Right renal cortex interstitium (tissue), 3 donors: ENCODE data around the gene TCHHL1. TPM values are rescaled to one million over a fixed set of nuclear protein-coding genes. Genes with fewer than 3 reads are reported as not detected.
A peak's percentile ranks its signal among the peaks of the same experiment; 100 is the strongest.
"Not testable (repeated sequence)": the region's sequence is repeated elsewhere in the genome, so short reads cannot be mapped to it uniquely, and the experiment has no call there.

Source experiments
- DNase-seq, 3 donors: peaks; one replicate each; pipeline ENCODE4 v3.0.0-alpha.2; 2013; ENCODE audit warnings: low read depth in 3 of 3, low spot score in 2 of 3
- polyA plus RNA-seq, 3 donors: library from polyadenylated mRNA; unstranded; fragments of 120-200 nt; gene quantifications; one replicate each; pipeline ENCODE4 v1.2.1, GENCODE V29; 2013; ENCODE audit not compliant: insufficient read length in 3 of 3

TCHHL1 gene
- polyA plus RNA-seq, 3 donors, result not detected

DNA sequence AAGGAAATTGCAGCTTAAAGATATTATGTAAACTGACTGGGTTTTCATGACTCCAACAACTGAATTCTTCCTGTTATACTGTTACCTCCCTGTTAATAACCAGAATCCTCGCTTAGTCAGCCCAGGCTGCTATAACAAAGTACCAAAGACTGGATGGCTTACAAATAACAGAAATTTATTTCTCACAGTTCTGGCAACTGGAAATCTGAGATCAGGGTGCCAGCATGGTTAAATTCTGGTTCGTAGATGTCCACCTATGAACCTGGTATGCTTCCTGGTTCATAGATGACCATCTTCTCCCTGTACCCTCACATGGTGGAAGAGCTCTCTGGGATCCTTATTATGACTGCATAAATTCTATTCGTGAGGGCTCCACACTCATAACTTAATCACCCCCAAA is 8.1 kb upstream of the TCHHL1 start:
- no peak for DNase-seq

DNA sequence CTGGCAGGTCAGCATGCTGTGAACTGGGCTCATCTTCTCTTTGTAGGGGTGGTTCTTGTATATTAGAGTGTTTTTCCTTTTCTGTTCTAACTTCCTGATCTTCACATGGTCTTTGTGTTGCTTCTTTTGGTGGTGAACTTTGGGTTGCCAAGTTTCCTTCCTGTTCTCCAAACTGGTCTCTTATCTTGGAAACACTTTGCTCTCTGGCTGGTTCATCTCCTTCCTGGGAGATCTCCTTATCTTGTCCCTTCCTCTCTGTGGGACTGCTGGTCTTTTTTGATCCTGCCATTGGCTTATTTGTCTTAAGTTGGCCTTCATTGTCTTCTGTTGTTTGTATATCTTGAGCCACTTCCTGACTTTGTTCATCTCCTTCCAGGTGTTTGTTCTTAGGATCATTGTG is 2.1 kb downstream of the TCHHL1 start:
- DNase-seq, result no peak

DNA sequence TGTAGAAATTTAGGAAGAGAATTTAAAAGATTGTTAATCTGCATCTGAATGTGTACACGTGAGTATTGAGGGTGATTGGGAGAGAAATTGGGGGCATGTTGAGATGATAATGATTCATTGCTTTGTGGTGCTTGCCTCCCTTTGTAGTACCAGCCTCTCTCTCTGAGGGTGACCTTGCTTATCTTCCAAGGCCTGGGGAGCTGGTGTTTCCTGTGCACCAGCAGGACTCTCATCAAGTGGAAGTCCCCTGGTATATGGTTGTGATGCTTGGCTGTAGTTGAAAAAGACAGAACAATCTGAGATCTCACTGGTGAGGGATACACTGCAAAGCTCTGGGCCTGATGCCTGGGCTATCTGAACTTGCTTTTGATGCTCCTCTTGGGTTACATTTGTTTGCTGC is 4.0 kb downstream of the TCHHL1 start:
- no peak for DNase-seq

DNA sequence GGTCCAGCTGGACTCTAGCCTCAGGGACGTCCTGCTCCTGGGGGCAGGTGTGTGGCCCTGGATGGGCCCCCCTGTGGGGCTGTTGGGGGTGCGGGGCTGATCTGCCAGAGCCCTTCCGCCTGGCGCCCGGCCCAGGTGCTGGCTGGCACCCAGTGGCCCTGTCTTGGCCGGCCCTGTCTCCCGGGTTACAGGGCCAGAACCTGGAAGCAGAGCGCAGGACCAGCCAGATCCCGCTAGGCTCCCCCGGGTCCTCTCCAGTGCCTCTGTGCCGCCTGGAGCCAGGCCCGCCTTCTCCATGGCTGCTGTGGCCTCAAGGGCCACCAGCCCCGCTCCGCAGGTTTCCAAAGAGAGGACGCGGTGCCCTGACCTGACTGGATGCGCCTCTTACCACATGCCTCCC is 7.8 kb downstream of the TCHHL1 start:
- DNase-seq, result not testable (repeated sequence)

DNA sequence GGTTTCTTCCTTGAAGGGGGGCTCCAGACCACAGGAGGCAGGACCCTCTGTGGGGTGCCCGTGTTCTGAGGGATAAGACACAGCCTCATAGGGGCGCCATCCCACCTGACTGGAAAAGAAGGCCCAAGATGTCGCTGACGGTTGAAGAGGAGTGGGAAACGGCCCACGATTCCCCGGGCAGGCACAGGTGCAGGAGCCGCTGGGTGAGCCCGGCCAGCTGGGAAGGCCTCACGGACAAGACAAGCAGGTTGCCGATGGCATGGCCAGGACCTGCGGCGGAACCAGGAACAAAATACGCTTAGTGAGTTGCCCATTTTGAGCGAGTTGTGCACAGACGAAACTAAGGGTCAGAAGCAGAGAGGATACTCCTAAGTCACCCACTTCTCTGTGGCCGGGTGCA is 8.4 kb downstream of the TCHHL1 start:
- not testable (repeated sequence) for DNase-seq

DNA sequence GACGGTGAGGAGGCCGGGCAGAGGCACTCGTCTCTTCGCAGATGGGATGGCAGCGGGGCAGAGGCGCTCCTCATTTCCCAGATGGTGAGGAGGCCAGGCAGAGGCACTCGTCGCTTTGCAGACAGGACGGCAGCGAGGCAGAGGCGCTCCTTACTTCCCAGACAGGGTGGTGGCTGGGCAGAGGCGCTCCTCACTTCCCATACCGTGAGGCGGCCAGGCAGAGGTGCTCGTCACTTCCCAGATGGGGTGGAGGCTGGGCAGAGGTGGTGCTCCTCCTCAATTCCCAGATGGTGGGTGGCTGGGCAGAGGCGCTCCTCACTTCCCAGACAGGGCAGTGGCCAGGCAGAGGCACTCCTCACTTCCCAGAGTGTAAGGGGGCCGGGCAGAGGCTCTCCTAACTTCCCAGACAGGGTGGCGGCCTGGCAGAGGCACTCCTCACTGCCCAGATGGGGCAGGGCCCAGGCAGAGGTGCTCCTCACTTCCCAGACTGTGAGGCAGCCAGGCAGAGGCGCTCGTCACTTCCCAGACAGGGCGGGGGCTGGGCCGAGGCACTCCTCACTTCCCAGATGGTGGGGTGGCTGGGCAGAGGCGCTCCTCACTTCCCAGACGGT is 9.9 kb downstream of the TCHHL1 start:
- no peak for DNase-seq

DNA sequence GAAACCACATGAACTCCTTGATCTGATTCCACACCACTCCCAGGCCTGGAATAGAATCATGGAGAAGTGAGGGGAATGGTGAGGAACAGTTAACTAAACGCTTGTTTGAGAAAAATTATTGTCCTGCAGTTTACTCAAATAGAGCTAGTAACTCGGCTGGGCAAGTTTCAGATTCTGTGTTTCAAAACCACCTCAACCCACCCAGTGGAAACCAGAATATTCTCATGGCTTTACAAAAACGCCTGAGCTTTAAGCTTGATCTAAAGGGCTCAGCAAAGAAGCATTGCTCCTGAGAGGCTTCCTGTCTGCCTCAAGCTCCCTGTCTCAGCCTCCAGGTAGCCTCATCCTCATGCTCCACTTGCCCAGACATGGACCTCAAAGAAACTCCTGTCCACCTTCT is 16.6 kb downstream of the TCHHL1 start:
- no peak for DNase-seq

DNA sequence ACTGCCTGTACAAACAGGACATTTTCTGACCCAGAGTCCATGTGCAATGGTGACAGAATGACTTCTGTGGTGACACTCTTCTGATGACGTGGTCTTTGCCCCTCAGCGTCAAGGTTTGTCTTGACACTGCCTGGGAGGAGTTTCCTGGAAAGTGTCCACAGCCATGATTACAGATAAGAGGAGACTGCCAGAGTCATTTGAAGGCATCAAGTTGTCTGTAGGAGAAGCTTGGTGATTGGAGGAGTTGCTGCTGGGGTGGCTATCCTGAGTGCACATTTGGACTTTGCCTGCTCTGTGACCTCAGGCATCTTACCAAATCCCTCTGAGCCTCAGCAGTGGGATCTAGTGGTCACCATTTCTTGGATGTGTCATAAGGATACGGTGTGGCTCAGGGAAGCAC is 17.7 kb downstream of the TCHHL1 start:
- no peak for DNase-seq

DNA sequence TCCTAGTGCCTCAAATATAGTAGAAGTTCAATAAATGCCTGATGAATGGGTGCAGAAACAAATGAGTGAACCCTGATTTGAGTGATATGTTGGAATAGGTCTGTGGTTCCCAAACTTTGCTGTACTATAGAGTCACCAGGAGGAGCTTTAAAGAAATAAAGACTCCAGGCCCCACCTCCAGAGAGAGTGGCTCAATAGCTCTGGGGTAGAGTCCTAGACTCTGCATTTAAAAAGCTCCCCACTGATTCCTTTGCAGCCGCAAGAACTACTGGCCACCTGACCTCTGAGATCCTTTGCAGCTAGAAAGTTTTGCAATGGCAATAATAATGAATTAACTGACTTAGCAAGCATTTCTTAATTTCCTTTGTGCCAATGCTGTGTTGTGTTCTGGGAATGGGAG is 20.9 kb downstream of the TCHHL1 start:
- DNase-seq, result no peak

DNA sequence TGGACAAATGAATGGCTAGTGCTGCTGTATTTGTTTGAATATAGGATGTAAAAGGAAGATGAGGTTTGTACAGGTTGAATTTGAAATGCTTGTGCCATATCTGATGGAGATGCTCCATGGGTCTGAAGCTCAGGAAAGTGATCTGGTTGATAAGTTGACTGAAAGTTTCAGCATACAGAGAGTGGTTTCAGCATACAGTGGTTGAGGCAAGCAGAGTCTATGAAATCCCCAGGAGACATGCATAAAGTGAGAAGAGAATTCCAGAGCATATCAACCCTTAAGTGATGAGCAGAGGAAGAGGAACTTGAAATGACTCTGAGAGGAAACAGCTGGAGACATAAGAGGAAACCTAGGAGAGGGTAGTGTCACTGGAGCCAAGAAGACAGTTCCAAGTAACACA is 21.7 kb downstream of the TCHHL1 start:
- DNase-seq, result no peak

DNA sequence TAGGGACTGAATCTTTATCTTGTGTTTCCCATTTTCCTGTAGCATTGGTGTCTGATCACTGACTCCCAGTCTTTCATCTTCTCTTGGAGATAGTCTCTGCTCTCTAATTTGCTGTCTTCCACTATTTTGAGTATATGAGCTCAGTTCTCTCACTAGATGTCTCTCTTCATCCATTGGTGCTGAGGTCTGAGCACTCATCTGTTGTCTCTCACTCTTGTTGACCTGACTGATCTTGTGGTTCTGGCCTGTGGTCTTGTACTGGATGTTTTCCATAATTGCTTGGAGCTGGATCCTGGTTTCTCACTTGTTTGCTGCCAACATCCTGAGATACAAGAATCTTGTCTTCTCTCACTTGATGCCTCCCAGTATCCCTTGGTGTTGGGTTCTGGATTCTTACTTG is 26.9 kb downstream of the TCHHL1 start:
- DNase-seq, result no peak

DNA sequence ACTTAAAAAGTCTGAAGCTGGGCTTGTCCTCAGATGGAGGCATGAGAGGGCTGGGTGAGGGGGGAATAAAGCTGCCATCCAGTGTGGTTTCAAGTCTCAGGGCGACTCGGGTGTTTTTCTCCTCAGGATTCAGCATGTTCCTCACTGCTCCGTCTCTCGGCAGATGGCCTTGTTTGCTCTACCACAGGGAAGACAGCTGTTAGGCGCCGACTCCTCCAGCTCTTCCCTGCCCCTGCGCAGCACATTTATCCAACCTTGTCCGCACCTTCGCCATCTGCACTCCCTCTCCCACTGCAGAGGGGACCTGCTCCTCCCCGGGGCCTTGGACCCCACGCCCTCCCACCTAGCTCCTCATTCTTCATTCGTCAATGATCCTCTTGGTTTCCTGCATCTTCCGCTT is 35.5 kb downstream of the TCHHL1 start:
- DNase-seq, result no peak

DNA sequence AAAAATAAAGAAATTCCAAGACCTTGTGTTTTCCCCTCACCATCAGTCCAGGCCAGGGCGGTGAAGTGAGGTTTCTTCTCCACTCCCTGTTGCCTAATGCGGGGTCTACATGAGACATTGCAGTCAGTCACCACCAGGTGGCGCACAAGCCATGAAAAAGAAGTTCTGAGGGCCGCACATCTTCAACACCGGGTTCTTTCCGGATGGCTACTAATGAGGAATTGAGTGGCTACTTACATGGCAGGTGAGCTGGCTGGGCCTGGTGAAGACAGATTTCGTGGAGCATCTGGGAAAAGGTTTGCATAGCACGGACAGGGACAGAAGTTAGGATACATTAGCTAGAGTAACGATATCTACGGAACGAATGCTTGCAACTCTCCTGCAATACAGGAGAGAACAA is 36.3 kb downstream of the TCHHL1 start:
- peak; percentile 58 to 70 (median 64) for DNase-seq

DNA sequence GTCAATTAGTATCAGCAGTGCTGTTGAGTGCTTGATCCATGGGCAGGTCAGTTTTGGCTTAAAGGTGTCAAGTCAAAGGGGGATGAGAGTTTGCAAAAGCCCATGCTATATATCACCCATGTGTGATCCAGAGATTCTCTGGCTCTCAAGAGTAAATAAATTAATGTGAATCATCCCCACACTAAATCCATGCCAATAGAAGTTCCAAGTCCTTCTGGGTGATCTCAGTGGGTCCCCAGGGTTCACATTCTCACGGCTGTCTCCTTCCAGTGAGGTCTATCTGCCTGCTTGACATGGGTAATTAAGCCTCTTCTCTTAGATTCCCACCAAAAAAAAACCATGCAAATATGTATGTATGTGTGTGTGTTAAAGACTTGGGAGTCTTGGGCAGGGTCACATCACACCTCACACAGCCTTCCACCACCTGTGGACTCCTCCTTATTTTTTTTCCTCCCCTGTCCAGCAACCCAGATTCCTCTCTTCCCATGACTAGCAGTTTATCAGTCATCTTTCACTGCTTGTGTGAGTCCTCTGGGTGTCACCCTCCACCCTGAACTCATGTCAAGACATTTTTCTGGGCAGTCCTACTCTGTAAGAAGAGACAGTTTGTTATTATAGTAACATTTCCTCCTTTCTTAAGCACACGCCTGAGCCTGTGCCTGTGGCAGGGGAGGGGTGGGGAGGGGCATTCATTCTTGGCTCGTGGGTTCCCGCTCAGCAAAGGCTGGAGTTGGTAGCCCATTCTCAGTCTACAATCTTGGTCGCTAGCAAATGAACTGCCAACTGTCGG is 37.8 kb downstream of the TCHHL1 start:
- DNase-seq, result no peak

DNA sequence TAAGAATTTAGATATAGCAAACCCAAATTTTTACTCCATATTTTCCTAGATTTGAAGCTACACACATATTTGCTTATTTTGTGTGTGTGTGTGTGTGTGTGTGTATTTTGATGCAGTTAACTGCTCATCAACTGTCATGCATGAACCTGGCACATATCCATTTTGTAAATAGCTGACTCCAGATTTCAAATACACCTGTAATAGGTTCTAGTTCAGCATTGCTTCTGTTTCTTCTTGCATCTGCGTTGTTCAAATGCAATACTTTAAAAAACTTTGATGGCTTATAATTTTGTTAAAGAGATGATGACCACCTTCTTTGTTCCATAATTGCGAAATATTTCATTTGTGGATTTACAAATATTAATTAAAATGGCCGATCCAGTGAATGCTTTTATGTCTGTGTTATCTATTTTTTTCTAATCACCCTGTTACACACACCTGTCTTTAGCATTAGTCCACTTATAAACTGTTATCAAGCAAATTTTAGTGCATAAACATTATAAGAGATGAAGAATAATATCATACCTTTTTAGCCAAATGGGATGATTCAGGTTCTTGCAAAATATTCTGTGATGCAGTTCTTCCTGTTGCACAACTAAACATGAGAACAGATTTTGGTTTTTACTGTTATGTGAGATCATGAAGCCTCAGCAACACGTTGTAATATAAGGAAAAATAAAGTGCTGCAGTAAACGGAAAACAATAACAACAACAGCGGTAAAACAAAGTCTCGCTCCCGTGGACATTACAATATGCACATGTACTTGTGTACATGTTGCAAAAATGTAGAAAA is 39.4 kb downstream of the TCHHL1 start:
- no peak for DNase-seq

DNA sequence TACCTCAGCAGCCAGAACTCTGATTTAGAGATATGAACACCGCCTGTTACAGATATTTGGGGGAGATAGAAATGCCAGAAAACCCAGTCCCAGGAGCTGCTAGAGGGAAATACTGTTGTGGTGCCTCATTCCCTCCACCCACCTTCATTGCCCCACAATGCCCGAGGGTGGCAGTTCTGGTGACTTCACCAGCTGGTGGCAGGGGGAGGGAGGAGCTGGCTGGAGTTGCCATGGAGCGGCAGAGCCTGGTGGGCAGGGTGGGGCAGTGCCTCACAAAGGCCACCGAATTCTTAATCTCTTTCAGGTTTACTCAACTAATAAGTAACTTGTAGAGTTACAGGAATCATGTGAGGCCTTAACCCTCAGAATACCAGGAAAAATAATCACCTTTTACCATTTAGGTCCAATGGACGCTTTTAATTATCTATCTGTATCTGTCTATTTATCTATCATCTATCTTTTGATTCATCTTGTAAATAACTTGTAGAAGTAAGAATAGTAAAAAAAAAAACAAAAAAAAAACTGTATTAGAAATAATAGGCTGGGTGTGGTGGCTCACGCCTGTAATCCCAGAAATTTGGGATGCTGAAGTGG is 40.4 kb downstream of the TCHHL1 start:
- peak; percentile 10 to 50 (median 37) for DNase-seq

DNA sequence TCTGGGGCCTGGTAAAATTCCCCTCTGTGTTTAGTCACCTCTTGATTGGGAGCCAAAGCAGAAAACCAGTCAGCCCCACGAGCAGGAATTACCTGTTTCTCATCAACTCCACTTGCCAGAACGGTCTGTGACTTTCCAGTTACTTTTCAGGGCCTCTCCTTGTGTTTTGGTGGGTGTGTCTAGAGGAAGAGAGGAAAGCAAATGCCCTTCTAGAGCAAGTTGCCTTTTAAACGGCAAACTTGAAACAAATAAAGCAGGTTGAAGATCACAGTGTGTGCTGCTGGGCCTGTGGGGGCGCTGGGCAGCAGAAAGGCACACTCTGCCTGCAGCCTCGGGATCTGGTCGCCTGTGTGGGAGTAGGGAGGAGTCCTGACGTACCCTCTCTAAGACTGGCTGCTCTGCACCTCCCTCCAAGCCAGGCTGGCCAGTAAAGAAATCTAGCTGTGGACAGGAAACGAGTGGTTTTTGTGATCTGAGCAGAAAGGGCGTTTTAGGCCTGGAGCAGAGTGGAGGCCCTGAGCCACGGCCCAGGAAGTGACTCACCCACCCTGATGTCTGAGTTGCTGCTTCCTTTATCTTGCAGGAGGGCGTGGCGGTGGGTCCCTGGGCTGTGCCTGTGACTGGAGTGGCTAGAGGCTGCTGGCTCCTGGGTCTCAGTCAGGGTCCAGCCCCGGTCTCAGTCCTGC is 41.0 kb downstream of the TCHHL1 start:
- peak; percentile 61 to 67 (median 63) for DNase-seq

DNA sequence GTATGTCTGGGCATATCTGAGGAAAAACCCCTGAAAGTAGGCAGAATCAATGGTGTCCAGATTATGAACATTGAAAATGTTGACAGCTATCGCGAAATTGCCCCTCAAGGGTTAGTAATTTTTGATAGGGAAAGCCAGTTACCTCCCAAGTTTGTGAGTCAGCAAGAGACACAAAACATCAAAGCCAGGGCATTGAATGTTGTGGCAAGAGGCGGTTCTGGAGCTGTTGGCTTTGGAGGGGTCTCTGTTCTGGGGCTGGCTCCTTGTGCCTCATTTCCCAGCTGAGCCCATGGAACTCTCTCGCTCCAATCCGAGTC is 41.5 kb downstream of the TCHHL1 start:
- no peak for DNase-seq

DNA sequence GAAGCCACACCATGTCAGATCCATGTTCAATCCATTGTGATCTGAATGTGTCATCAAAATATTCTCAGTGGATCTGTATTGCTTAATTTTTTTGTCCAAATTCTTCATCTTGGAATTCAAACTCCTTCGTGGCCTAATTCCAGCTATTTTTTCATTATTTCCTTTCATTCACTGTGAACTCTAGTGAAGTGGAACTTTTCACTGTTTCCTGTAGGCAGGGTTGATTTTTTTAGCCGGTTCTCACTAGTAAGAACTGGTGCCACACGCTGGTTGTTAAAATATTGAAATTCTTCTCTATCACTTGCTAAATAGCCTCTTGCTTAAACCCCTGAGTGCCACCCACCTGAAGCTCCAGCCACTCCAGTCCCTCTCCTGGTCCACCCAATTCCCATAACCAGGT is 44.5 kb downstream of the TCHHL1 start:
- no peak for DNase-seq

DNA sequence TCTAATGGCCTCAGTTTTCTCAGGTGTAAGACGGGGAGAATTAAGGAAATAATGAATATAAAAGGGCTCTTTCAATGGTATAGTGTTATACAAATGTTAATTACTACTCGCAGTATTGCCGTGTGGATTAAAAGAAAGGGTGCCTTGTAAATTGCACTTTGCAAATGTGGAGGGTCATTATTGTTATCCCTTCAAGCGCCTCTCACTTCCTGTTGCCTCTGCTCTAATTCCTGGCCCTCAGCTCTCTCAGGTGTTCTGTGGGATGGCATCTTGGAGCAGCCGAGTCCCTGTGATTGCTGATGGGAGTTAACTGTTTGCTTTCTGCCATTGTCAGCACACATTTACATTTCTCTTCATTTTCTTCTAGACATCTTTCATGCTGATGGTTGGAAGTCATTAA is 45.0 kb downstream of the TCHHL1 start:
- no peak for DNase-seq

DNA sequence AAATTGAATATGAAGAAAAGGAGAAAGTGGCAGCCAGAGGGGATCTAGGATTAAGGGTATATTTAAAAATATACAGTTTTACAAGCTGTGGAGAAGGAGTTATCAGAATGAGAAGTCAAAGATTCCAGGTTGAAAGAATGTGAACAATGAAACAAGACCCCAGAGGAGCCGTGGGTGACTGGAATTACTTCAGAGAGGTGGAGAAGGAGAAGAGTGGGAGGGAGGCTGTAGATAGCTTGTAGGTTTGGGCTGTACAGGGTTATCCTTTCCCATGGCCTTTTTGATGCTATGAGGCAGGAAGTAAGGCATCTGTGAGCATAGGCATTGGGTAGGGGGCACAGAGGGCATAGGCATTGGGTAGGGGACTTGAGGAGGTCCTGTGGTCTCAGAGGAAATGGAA is 46.8 kb downstream of the TCHHL1 start:
- DNase-seq, result no peak
